GM18511 (cell line): ENCODE data around the gene VSTM4.

Experiments used
- ATAC-seq: cut with Tn5 transposase; IDR thresholded peaks from one replicate; pipeline ENCODE4 v1.9.1; 2021; ENCODE audit warnings: mild to moderate bottlenecking, moderate library complexity; ENCODE audit not compliant: unreplicated experiment

VSTM4 gene

GRCh38 chr10:49118430-49119074 is 3.2 kb upstream of the VSTM4 start:
- no peak for ATAC-seq

GRCh38 chr10:49117376-49118070 is 2.2 kb upstream of the VSTM4 start:
- ATAC-seq, result no peak

DNA sequence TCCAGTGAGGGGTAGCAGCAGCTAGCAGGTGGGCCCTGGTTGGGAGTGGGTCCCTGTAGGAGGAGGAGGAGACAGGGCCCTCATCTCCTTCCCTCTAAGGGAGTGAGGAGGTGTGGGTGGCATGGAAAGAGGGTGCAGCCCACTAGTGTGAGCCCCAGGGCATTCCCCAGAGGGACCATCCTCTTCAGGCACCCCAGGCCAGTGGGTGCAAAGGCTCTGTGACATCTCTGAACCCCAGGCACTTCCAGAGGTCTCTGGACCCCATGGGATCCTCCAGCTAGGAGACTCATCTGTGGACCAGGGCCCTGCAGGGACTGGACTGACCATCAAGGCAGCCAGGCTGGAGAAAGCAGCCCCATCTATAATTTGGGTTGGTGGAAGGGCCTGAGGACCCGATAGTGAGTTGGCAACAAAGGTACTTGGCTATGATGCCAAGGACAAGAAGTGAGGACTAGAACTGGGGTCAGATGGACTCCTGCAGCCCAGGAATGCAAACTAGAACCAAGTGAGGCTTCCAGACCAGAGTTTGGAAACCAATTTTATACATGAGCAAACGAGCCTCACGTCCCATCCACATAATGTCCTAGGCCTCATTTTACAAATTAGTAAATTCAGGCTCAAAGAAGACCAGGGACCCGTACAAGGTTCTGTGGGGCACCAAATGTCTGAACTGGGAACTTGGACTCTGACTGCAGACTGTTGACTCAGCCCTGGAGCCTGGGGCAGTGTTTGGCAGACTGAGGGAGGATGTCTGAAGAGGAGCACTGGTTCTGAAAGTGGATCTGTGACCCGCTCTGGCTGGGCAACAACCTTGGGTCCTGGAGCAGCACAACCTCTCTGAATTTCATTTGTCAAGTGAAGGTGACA is 1.4 kb upstream of the VSTM4 start:
- ATAC-seq, result no peak

GRCh38 chr10:49115796-49116508 is 630 bp upstream of the VSTM4 start:
- no peak for ATAC-seq

GRCh38 chr10:49114718-49115014 is 656 bp downstream of the VSTM4 start:
- no peak for ATAC-seq

GRCh38 chr10:49113741-49114141 is 1.6 kb downstream of the VSTM4 start:
- ATAC-seq, result no peak

DNA sequence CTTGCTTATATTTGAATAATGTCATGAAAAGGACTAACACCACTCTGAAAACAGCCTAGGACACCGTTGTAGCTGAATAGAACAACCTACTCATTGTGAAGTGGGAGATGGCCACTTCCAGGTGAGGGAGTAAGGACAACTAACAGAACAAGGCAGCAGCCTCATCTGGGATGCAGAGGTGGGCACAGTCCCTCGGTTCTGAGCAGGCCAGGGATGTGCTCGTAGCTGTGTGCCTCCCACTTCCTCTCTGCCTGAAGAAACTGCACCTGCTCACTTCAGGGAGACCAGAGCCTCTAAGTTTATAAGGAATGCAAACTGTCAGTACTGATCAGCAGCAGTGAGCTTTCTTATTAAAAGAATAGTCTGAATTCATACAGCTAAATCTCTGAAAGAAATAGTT is 2.5 kb downstream of the VSTM4 start:
- ATAC-seq, result no peak

DNA sequence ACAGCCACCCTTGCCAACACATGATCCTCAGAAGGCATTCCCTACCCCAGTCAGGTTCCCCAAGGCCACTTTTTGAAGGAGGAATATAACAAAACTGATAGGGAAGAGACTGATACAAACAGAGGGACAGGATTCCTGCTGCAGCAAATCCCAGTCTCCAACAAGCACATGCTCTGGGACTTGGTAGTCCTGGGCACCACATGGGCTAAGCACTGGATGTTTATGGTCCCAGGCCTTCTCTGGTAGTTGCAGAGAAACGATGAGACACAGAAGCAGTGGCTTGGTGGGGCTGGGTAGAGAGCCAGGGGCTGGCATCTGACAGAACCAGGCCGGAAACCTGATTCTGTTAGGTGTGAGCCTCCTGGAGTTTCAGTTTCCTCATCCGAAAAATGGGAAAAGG is 3.2 kb downstream of the VSTM4 start:
- ATAC-seq, result no peak

DNA sequence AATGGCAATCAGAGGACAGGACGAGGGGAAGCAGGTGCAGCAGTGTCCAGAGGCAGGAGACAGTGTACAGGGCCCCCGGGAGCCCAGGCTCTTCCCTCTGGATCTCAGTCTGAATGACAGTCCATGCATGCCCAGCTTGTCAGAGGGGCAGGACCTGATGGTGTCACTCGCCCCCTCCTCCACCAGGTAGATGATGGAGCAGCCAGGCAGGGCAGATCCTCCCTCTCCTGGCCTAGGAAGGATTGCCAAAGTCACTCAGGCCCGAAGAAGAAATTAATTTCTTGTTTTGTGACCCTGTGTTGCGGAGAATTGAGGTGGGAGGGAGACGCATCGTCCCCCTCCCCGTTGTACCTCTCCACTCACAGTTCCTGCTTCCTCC is 4.0 kb downstream of the VSTM4 start:
- no peak for ATAC-seq

GRCh38 chr10:49110684-49111319 is 4.5 kb downstream of the VSTM4 start:
- no peak for ATAC-seq

GRCh38 chr10:49109669-49110340 is 5.5 kb downstream of the VSTM4 start:
- no peak for ATAC-seq

DNA sequence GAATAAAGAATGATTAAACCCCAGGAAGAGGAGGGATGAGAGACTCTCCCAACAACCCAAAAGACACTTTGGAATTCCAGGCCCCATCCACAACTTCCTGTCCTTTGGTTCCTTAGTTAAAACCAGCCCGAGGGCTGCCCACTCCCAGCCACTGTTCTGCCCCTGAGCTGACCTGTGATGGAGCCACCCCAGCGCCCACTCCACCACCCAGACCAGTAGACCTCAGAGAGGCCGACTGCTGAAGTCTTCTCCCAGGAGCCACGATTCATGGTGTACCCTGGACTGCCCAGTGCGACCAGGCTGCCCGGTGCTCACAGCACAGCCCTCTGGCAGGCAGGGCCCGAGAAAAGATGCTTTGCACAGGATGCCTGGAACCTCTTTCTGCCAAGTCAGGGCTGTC is 6.7 kb downstream of the VSTM4 start:
- ATAC-seq, result no peak

GRCh38 chr10:49107887-49108267 is 7.4 kb downstream of the VSTM4 start:
- no peak for ATAC-seq

GRCh38 chr10:49107111-49107886 is 8.0 kb downstream of the VSTM4 start:
- no peak for ATAC-seq

GRCh38 chr10:49106451-49106850 is 8.9 kb downstream of the VSTM4 start:
- no peak for ATAC-seq

GRCh38 chr10:49105076-49105475 is 10.2 kb downstream of the VSTM4 start:
- ATAC-seq, result no peak

DNA sequence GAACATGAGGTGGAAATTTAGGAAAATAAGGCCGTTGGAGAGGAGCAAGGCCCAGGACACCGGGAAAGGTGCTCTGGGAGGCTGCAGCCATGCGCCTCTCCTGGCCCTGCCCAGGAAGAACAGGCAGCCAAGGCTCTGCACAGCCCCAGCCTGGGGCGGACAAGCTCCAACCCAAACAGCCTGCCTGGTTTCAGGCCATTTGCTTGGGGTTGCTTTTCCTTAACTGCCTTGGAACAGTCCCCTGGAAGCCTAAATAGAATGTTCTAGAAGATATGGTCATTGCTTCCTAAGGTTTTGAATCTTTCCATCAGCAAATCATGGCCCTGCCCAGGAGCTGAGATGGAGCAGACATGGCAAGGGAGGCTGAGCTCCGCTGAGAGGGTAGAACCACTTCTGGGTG is 11.0 kb downstream of the VSTM4 start:
- ATAC-seq, result no peak

GRCh38 chr10:49103761-49104160 is 11.6 kb downstream of the VSTM4 start:
- ATAC-seq, result no peak

DNA sequence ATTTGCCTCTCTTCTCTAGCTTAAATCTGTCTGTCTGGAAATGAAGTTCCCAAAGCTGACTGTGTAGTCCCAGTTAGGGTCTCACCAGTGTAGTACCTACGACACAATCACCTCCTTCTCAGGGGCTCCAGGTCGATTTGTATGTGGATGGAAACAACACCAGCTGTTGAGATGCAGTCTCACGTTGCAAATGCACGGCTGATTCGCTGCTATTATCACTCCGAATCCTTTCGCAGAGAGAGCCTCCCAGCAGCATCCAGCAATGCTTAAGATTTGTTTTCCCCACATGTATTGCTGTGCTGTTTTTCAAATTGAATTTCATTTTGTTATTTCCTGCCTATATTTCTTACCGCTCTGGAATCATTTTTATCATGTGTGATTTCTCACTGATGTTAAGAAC is 16.3 kb downstream of the VSTM4 start:
- ATAC-seq, result no peak
